GM12892 (cell line): ENCODE results near the gene AGRN.

Source experiments
- POLR2A ChIP-seq: IDR thresholded peaks from 2 replicates; pipeline ENCODE4 v1.6.1; 2011; ENCODE audit warnings: low read depth, low read length, control low read depth
- POLR2AphosphoS5 ChIP-seq: IDR thresholded peaks from 2 replicates; pipeline ENCODE4 v1.6.1; 2011; ENCODE audit warnings: low read depth, low read length, control low read depth
- TAF1 ChIP-seq: IDR thresholded peaks from 2 replicates; pipeline ENCODE4 v1.6.1; 2011; ENCODE audit warnings: low read depth, mild to moderate bottlenecking, control low read depth, low read length, borderline replicate concordance

- no peak for TF ChIP-seq POLR2AphosphoS5
- TF ChIP-seq POLR2A = no peak
- no peak for TF ChIP-seq TAF1
Observed at GRCh38 chr1:1048765-1049164, 28.8 kb downstream of the AGRN start.
